IMR-90 (cell line): ENCODE data around the gene C10orf105. TPM values are rescaled to one million over a fixed set of nuclear protein-coding genes. Genes with fewer than 3 reads are reported as not detected.

ENCODE experiments used
- ATAC-seq: fragments of 200-7000 bp; cut with Tn5 transposase; 2 replicates; pipeline ENCODE4 v1.9.1; 2020; ENCODE audit warnings: low read depth, mild to moderate bottlenecking, moderate library complexity
- BruUV-seq: library from RNA; stranded (reverse); fragments of 400-500 nt; replicated peaks from 2 replicates; lab custom pipeline; 2021; lab: Mats Ljungman, UMichigan
- CTCF ChIA-PET: fragments of 300-600 bp; formaldehyde crosslinking; extraction: SDS; loops from one replicate; lab custom pipeline; 2021; ENCODE audit warnings: antibody characterized with exemption; lab: Yijun Ruan, JAX
- POLR2A ChIA-PET: fragments of 300-600 bp; sonication (Branson Sonifier 250); formaldehyde crosslinking; loops from one replicate; lab custom pipeline; 2022; ENCODE audit warnings: antibody characterized with exemption; ENCODE audit not compliant: unreplicated experiment; lab: Charles Lee
- DNase-seq: peaks from one replicate; pipeline ENCODE4 v3.0.0; 2013
- H2AFZ ChIP-seq: replicated peaks from 2 replicates; pipeline ENCODE3; 2013; ENCODE audit warnings: low read length, mild to moderate bottlenecking; ENCODE audit not compliant: poor library complexity
- H2AK5ac ChIP-seq: 2 replicates; pipeline ENCODE4 v1.6.1; 2013; ENCODE audit warnings: low read depth, low read length, inconsistent platforms
- H2AK9ac ChIP-seq: replicated peaks from 2 replicates; pipeline ENCODE3; 2013; ENCODE audit warnings: mild to moderate bottlenecking, low read depth, low read length, moderate library complexity; ENCODE audit not compliant: poor library complexity
- H2BK120ac ChIP-seq: 2 replicates; pipeline ENCODE4 v1.6.1; 2013; ENCODE audit warnings: low read depth, low read length, inconsistent platforms
- H2BK15ac ChIP-seq: 3 replicates; pipeline ENCODE4 v1.6.1; 2013; ENCODE audit warnings: low read depth, low read length, inconsistent platforms
- H2BK20ac ChIP-seq: 2 replicates; pipeline ENCODE4 v1.6.1; 2013; ENCODE audit warnings: low read depth, mild to moderate bottlenecking, inconsistent platforms, low read length, moderate library complexity
- H2BK5ac ChIP-seq: 2 replicates; pipeline ENCODE4 v1.6.1; 2013; ENCODE audit warnings: mild to moderate bottlenecking, low read depth, low read length, inconsistent platforms; ENCODE audit not compliant: poor library complexity, severe bottlenecking
- H3K14ac ChIP-seq: replicated peaks from 2 replicates; pipeline ENCODE4 v1.6.1; 2013; ENCODE audit warnings: low read depth, low read length, inconsistent platforms
- H3K18ac ChIP-seq: 2 replicates; pipeline ENCODE4 v1.6.1; 2013; ENCODE audit warnings: low read depth, low read length, control low read depth
- H3K23ac ChIP-seq: 2 replicates; pipeline ENCODE4 v1.6.1; 2013; ENCODE audit warnings: low read depth, low read length, inconsistent platforms
- H3K27ac ChIP-seq: 2 replicates; pipeline ENCODE4 v1.5.1; 2013; ENCODE audit warnings: mild to moderate bottlenecking, control low read depth, low read length; ENCODE audit not compliant: insufficient read depth
- H3K27me3 ChIP-seq: 2 replicates; pipeline ENCODE4 v1.6.1; 2013; ENCODE audit warnings: low read length; ENCODE audit not compliant: control insufficient read depth, insufficient read depth
- H3K36me3 ChIP-seq: 2 replicates; pipeline ENCODE4 v1.6.1; 2013; ENCODE audit warnings: low read length, mixed read lengths; ENCODE audit not compliant: control insufficient read depth, insufficient read depth
- H3K4ac ChIP-seq: 2 replicates; pipeline ENCODE4 v1.6.1; 2013; ENCODE audit warnings: low read depth, low read length, inconsistent platforms
- H3K4me1 ChIP-seq: 2 replicates; pipeline ENCODE4 v1.6.1; 2013; ENCODE audit warnings: low read length, mixed read lengths; ENCODE audit not compliant: control insufficient read depth, insufficient read depth
- H3K4me2 ChIP-seq: 2 replicates; pipeline ENCODE4 v1.6.1; 2013; ENCODE audit warnings: low read depth, mild to moderate bottlenecking, control low read depth, low read length, moderate library complexity
- H3K4me3 ChIP-seq: 2 replicates; pipeline ENCODE4 v1.5.1; 2013; ENCODE audit warnings: low read depth, mild to moderate bottlenecking, control low read depth, low read length, moderate library complexity; ENCODE audit not compliant: insufficient read depth
- H3K56ac ChIP-seq: 2 replicates; pipeline ENCODE4 v1.6.1; 2013; ENCODE audit warnings: low read length, inconsistent platforms; ENCODE audit not compliant: insufficient read depth; ENCODE audit errors: extremely low read depth
- H3K79me1 ChIP-seq, 2 experiments: 2 replicates each; pipeline ENCODE4 v1.6.1; 2013; ENCODE audit warnings: low read length in 2 of 2, inconsistent platforms in 1 of 2, low read depth in 1 of 2
- H3K9ac ChIP-seq: 2 replicates; pipeline ENCODE4 v1.6.1; 2013; ENCODE audit warnings: low read depth, low read length, control low read depth
- H3K9me1 ChIP-seq: 2 replicates; pipeline ENCODE4 v1.6.1; 2013; ENCODE audit warnings: low read length, inconsistent platforms; ENCODE audit not compliant: insufficient read depth
- H3K9me3 ChIP-seq: 2 replicates; pipeline ENCODE4 v1.6.1; 2013; ENCODE audit warnings: low read length; ENCODE audit not compliant: control insufficient read depth, insufficient read depth
- H4K20me1 ChIP-seq: 2 replicates; pipeline ENCODE4 v1.6.1; 2013; ENCODE audit warnings: low read length, inconsistent platforms; ENCODE audit not compliant: insufficient read depth
- H4K5ac ChIP-seq: 2 replicates; pipeline ENCODE4 v1.6.1; 2013; ENCODE audit warnings: mild to moderate bottlenecking, low read depth, low read length, control low read depth
- H4K8ac ChIP-seq, 2 experiments: 2 replicates each; pipeline ENCODE4 v1.6.1; 2013; ENCODE audit warnings: low read depth in 2 of 2, low read length in 2 of 2, control low read depth in 1 of 2, inconsistent platforms in 1 of 2
- H4K91ac ChIP-seq: 2 replicates; pipeline ENCODE4 v1.6.1; 2013; ENCODE audit warnings: low read depth, low read length, inconsistent platforms; ENCODE audit not compliant: insufficient read depth
- MAZ ChIP-seq: IDR thresholded peaks from 2 replicates; pipeline ENCODE4 v1.6.1; 2012; ENCODE audit warnings: low read depth, mild to moderate bottlenecking, low read length, improper control_type of control experiment, moderate library complexity, borderline replicate concordance
- MXI1 ChIP-seq: IDR thresholded peaks from 2 replicates; pipeline ENCODE4 v1.6.1; 2012; ENCODE audit warnings: low read depth, mild to moderate bottlenecking, low read length, moderate library complexity, borderline replicate concordance
- RCOR1 ChIP-seq: IDR thresholded peaks from 2 replicates; pipeline ENCODE4 v1.6.1; 2012; ENCODE audit warnings: mild to moderate bottlenecking, low read length, improper control_type of control experiment; ENCODE audit not compliant: insufficient replicate concordance
- RFX5 ChIP-seq: IDR thresholded peaks from 2 replicates; pipeline ENCODE4 v1.8.0; 2012; ENCODE audit warnings: low read depth, mild to moderate bottlenecking, low read length, moderate library complexity
- WGBS, 2 experiments: methylation state at CpG; one replicate each; pipeline versions ENCODE4 v1.1.5 to v1.1.7; 2013; ENCODE audit warnings: missing lambda C conversion rate in 2 of 2; ENCODE audit not compliant: insufficient read length in 1 of 2; ENCODE audit errors: extremely low coverage in 2 of 2; 5-methylcytosine and 5-hydroxymethylcytosine counted together
- dilution Hi-C: fragments of 300-500 bp; cut with HindIII; formaldehyde crosslinking; loops from one replicate; pipeline ENCODE4 v1.14.3; 2018; ENCODE audit warnings: low sequenced_read_pairs; ENCODE audit not compliant: unreplicated experiment
- in situ Hi-C: fragments of 300-500 bp; cut with MboI; formaldehyde crosslinking; loops from 3 replicates; pipeline ENCODE4 v1.14.3; 2019; ENCODE audit warnings: low sequenced_read_pairs, inconsistent platforms, mixed read lengths
- intact Hi-C: fragments of 100-400 bp; cut with micrococcal nuclease; formaldehyde crosslinking; loops from 2 replicates; pipeline ENCODE4 v1.10.0; 2022
- polyA plus RNA-seq, 3 experiments: library from polyadenylated mRNA; depleted of rRNA; stranded (reverse); fragments of >200 nt; gene quantifications; 2 replicates each; pipeline ENCODE4 v1.2.3, GENCODE V29; 2012; ENCODE audit warnings: low replicate concordance in 1 of 3
- total RNA-seq: library from RNA; depleted of rRNA; stranded (reverse); fragments of >200 nt; gene quantifications from 2 replicates; pipeline ENCODE4 v1.2.3, GENCODE V29; 2012
- TF ChIP-seq, protein P1 (sequence below): fragments of 150-350 bp; IDR thresholded peaks from 2 replicates; pipeline ENCODE4 v1.6.1; 2017; ENCODE audit warnings: mild to moderate bottlenecking, antibody characterized with exemption, low read length, low read depth

C10orf105 gene
- total and polyA plus RNA-seq, 2 of the 4 experiments (the other 2 are of a cell fraction) = under 0.01 TPM; not detected in 1

DNA sequence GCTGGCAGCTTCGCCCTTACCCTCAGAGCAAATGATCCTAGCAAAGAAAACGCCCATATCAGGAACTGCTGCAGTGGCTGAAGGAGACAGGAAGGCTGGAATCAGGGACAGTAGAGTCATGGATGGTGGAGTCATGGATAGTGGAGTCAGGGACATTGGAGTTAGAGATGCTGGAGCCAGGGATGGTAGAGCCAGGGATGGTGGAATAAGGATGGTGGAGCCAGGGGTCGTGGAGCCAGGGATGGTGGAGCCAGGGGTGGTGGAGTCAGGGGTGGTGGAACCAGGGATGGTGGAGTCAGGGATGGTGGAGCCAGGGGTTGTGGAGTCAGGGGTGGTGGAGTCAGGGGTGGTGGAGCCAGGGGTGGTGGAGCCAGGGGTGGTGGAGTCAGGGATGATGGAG lies 31.3 kb downstream of the C10orf105 start:
- H2BK20ac ChIP-seq = no peak overlapping the region
- H3K56ac ChIP-seq = no peak overlapping the region
- no peak overlapping the region for H3K4ac ChIP-seq
- no peak overlapping the region for H4K5ac ChIP-seq
- no peaks in the 10 kb centered on the region for H3K9me3 ChIP-seq
- H3K9me1 ChIP-seq = no peaks in the 10 kb centered on the region
- H3K14ac ChIP-seq = no peak overlapping the region
- DNase-seq (no peak), ATAC-seq (no peak)
- intact Hi-C loops = no loop called here
- TF ChIP-seq MXI1 = no peak
- no peak for TF ChIP-seq RFX5
- TF ChIP-seq, protein P1, sequence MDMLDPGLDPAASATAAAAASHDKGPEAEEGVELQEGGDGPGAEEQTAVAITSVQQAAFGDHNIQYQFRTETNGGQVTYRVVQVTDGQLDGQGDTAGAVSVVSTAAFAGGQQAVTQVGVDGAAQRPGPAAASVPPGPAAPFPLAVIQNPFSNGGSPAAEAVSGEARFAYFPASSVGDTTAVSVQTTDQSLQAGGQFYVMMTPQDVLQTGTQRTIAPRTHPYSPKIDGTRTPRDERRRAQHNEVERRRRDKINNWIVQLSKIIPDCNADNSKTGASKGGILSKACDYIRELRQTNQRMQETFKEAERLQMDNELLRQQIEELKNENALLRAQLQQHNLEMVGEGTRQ = no peak
- TF ChIP-seq MAZ = no peak
- TF ChIP-seq RCOR1 = no peak
- no peak overlapping the region for H3K27ac ChIP-seq
- no peak overlapping the region for H3K4me2 ChIP-seq
- H2AFZ ChIP-seq = no peak overlapping the region
- no peak overlapping the region for H4K8ac ChIP-seq
- dilution Hi-C loops = no loop called here
- BruUV-seq = no TSS peak
- H3K4me3 ChIP-seq = no peak overlapping the region
- H3K18ac ChIP-seq = no peak overlapping the region
- H2AK5ac ChIP-seq = no peak overlapping the region
- no peak overlapping the region for H3K23ac ChIP-seq
- WGBS, 2 experiments = 64% methylated on average over 2 of the region's 3 CpGs; no CpG with 5 or more reads in 1 of the 2 experiments
- no peaks in the 10 kb centered on the region for H3K79me1 ChIP-seq
- CTCF ChIA-PET = no interaction called here
- no peaks in the 10 kb centered on the region for H3K4me1 ChIP-seq
- H2BK15ac ChIP-seq = no peak overlapping the region
- H2BK5ac ChIP-seq = no peak overlapping the region
- POLR2A ChIA-PET = no interaction called here
- H3K9ac ChIP-seq = no peak overlapping the region
- H4K91ac ChIP-seq = no peak overlapping the region
- no peak overlapping the region for H2BK120ac ChIP-seq
- no peaks in the 10 kb centered on the region for H3K36me3 ChIP-seq
- H3K27me3 ChIP-seq = peaks cover 29% of the 10 kb centered on the region
- no peak overlapping the region for H2AK9ac ChIP-seq
- H4K20me1 ChIP-seq = no peaks in the 10 kb centered on the region
- in situ Hi-C loops = no loop called here
